ENCODE results near the gene ZNRF2.
A peak's percentile ranks its signal among the peaks of the same experiment; 100 is the strongest.

Gene ZNRF2

GRCh38 chr7:30315589-30315988 lies 31.2 kb downstream of the ZNRF2 start:
- H3K36me3 Mint-ChIP-seq = no peaks in the 10 kb centered on the region
- DNase-seq (ENCODE audit: low spot score in 2 of 2) = no peak
- no peaks in the 10 kb centered on the region for H3K9me3 Mint-ChIP-seq
- H3K27ac Mint-ChIP-seq = no peak overlapping the region
- H3K4me3 Mint-ChIP-seq = no peak overlapping the region
- peaks cover 68% of the 10 kb centered on the region for H3K4me1 Mint-ChIP-seq
- ATAC-seq = no peak

- DNase-seq (ENCODE audit: low spot score in 2 of 2) (no peak), ATAC-seq (peak; percentile 31)
- H3K4me1 Mint-ChIP-seq = peaks cover 62% of the 10 kb centered on the region
- H3K27ac Mint-ChIP-seq = peak overlapping the region; percentile 83
- H3K9me3 Mint-ChIP-seq = no peaks in the 10 kb centered on the region
- H3K4me3 Mint-ChIP-seq = peak overlapping the region; percentile 65
- H3K36me3 Mint-ChIP-seq = peaks cover 22% of the 10 kb centered on the region
Measured at GRCh38 chr7:30320392-30320791, 36.0 kb downstream of the ZNRF2 start.

GRCh38 chr7:30321089-30321881 lies 36.9 kb downstream of the ZNRF2 start:
- ATAC-seq (no peak), DNase-seq (ENCODE audit: low spot score in 2 of 2) (no peak)
- peaks cover 22% of the 10 kb centered on the region for H3K36me3 Mint-ChIP-seq
- H3K4me3 Mint-ChIP-seq = peak overlapping the region; percentile 65
- no peaks in the 10 kb centered on the region for H3K9me3 Mint-ChIP-seq
- peak overlapping the region; percentile 83 for H3K27ac Mint-ChIP-seq
- peaks cover 61% of the 10 kb centered on the region for H3K4me1 Mint-ChIP-seq

DNA sequence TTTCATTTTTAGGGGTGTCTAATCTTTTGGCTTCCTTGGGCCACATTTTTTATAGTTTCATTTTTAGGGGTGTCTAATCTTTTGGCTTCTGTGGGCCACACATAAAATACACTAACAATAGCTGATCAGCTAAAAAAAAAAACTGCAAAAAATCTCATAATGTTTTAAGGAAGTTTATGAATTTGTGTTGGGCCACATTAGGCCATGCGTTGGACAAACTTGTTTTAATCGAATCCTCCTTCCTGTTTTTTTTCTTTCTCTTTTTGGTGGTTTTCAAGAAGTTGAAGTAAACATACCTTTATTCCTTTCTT lies 37.4 kb downstream of the ZNRF2 start:
- H3K4me1 Mint-ChIP-seq = peaks cover 61% of the 10 kb centered on the region
- H3K36me3 Mint-ChIP-seq = peaks cover 22% of the 10 kb centered on the region
- H3K27ac Mint-ChIP-seq = peak overlapping the region; percentile 83
- H3K9me3 Mint-ChIP-seq = no peaks in the 10 kb centered on the region
- H3K4me3 Mint-ChIP-seq = peak overlapping the region; percentile 65
- DNase-seq (ENCODE audit: low spot score in 2 of 2) (no peak), ATAC-seq (no peak)

DNA sequence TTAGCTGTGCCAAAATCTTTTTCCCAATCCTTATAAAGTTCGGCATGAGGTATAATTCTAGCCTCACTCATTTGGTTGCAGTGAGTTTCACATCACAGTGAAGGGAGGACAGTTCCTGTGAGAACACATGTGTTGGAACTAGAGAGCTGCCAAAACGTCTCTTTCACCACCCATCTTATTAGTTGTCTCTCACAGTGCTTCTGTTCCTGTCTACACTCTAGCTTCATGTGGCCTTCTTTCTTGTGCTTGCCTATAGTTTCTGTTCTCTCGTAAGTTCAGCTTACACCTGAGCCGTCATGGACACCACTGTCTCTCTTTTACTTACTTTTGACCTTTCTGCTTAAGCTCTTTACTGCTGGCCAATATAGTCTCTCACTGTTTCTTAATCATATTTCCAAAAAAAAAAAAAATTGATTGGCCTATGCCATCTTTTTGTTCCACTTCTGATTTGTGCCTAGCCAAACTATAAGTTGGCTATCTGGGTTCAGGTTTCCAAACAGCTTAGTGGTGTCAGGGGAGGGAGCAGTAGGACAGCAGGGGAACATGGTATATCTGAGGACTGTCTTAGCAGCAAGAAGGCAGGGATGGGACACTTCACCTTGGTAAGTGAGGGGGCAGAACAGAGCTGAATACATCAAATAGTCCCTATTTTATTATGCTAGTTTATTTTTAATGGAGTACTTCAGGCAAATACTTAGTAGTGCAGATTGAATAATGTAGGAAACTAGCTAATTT lies 38.0 kb downstream of the ZNRF2 start:
- no peak for DNase-seq (ENCODE audit: low spot score in 2 of 2)
- peak; percentile 65 for ATAC-seq

DNA sequence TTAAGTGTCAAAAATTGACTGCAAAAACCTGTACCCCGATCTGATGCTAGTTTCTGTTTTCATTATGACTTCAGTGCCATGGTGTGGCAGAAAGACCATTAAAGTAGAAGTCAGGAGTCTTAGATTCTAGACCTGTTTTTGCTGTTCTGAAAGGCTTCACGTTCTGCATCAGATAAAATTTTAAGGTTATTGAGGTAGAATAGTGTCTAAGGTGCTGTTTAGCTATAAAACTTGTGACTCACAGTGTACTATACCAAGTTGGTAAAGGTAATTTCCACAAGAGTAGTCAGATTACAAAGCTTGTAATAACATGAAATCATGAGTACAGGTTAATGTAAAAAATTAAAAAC lies 38.6 kb downstream of the ZNRF2 start:
- H3K9me3 Mint-ChIP-seq = no peaks in the 10 kb centered on the region
- H3K4me1 Mint-ChIP-seq = peaks cover 52% of the 10 kb centered on the region
- peak overlapping the region; percentile 83 for H3K27ac Mint-ChIP-seq
- DNase-seq (ENCODE audit: low spot score in 2 of 2) = no peak
- ATAC-seq = peak; percentile 90
- H3K36me3 Mint-ChIP-seq = peaks cover 22% of the 10 kb centered on the region
- peak overlapping the region; percentile 65 for H3K4me3 Mint-ChIP-seq

More for the DNA sequence above, 38.0 kb downstream of the ZNRF2 start:
- Mint-ChIP-seq H3K36me3 (peaks cover 22% of the 10 kb centered on the region), H3K4me3 (peak overlapping the region; percentile 65), H3K27ac (peak overlapping the region; percentile 83), H3K4me1 (peaks cover 55% of the 10 kb centered on the region), H3K9me3 (no peaks in the 10 kb centered on the region)

GRCh38 chr7:30327813-30328212 lies 43.4 kb downstream of the ZNRF2 start:
- ATAC-seq (no peak), DNase-seq (ENCODE audit: low spot score in 2 of 2) (no peak)
- Mint-ChIP-seq H3K4me1 (peaks cover 50% of the 10 kb centered on the region), H3K9me3 (peaks cover 3% of the 10 kb centered on the region), H3K27ac (no peak overlapping the region), H3K36me3 (peaks cover 22% of the 10 kb centered on the region), H3K4me3 (no peak overlapping the region)

DNA sequence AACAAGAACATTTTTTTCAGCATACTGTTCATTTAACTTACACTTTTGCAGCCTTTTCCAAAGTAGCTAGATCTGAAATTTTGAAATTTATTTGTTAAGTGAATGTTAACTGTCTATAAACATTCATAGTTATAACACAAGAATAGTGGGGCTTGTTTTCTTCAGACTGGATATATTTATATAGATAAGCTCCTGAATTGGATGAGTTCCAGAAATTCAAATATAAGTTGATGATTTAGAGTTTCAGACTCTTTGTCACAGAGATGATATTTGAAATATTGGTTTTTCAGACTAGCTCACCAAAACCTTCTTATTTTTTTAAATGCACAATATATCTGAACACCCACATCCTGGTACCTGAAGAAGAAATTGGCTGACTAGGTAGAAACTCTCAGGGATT lies 44.0 kb downstream of the ZNRF2 start:
- H3K36me3 Mint-ChIP-seq = peaks cover 17% of the 10 kb centered on the region
- peaks cover 45% of the 10 kb centered on the region for H3K4me1 Mint-ChIP-seq
- peaks cover 3% of the 10 kb centered on the region for H3K9me3 Mint-ChIP-seq
- H3K27ac Mint-ChIP-seq = no peak overlapping the region
- ATAC-seq (no peak), DNase-seq (ENCODE audit: low spot score in 2 of 2) (no peak)
- H3K4me3 Mint-ChIP-seq = no peak overlapping the region

DNA sequence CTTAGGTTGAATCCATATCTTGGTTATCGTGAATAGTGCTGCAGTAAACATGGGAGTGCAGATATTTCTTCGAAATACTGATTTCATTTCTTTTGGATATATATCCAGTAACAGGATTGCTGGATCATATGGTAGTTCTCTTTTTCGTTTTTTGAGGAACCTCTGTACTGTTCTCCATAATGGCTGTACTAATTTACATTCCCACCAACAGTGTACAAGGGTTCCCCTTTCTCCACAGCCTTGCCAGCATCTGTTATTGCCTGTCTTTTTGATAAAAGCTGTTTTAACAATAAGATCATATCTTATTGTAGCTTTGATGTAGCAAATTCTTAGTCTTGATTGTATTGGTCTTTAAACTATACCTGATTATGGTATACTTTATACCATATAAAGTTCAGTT lies 45.3 kb downstream of the ZNRF2 start:
- H3K4me1 Mint-ChIP-seq = peaks cover 57% of the 10 kb centered on the region
- ATAC-seq (no peak), DNase-seq (ENCODE audit: low spot score in 2 of 2) (no peak)
- peaks cover 3% of the 10 kb centered on the region for H3K9me3 Mint-ChIP-seq
- no peak overlapping the region for H3K27ac Mint-ChIP-seq
- H3K4me3 Mint-ChIP-seq = peak overlapping the region; percentile 53
- H3K36me3 Mint-ChIP-seq = peaks cover 6% of the 10 kb centered on the region

GRCh38 chr7:30330134-30331111 lies 46.0 kb downstream of the ZNRF2 start:
- Mint-ChIP-seq H3K36me3 (no peaks in the 10 kb centered on the region), H3K4me3 (peak overlapping the region; percentile 53), H3K4me1 (peaks cover 57% of the 10 kb centered on the region), H3K27ac (peak overlapping the region; percentile 24), H3K9me3 (peaks cover 3% of the 10 kb centered on the region)
- no peak for DNase-seq (ENCODE audit: low spot score in 2 of 2)
- peak; percentile 98 for ATAC-seq

- no peaks in the 10 kb centered on the region for H3K36me3 Mint-ChIP-seq
- H3K4me3 Mint-ChIP-seq = peak overlapping the region; percentile 53
- no peak for ATAC-seq
- DNase-seq (ENCODE audit: low spot score in 2 of 2) = no peak
- peak overlapping the region; percentile 24 for H3K27ac Mint-ChIP-seq
- H3K4me1 Mint-ChIP-seq = peaks cover 63% of the 10 kb centered on the region
- H3K9me3 Mint-ChIP-seq = peaks cover 3% of the 10 kb centered on the region
Measured at GRCh38 chr7:30331338-30331737, 46.9 kb downstream of the ZNRF2 start.

DNA sequence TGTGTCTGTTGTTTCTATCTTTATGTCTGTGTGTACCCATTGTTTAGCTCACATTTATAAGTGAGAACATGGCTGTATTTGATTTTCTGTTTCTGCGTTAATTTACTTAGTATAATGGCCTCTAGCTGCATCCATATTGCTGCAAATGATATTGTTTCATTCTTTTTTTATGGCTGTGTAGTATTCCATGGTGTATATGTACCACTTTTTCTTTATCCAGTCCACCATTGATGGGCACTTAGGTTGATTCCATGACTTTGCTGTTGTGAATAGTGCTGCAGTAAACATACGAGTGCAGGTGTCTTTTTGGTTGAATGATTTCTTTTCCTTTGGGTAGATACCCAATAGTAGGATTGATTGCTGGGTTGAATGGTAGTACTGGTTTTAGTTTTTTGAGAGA lies 48.2 kb downstream of the ZNRF2 start:
- Mint-ChIP-seq H3K4me3 (no peak overlapping the region), H3K4me1 (peaks cover 63% of the 10 kb centered on the region), H3K36me3 (no peaks in the 10 kb centered on the region), H3K27ac (no peak overlapping the region), H3K9me3 (peaks cover 3% of the 10 kb centered on the region)
- DNase-seq (ENCODE audit: low spot score in 2 of 2) (no peak), ATAC-seq (no peak)

- DNase-seq (ENCODE audit: low spot score in 2 of 2) (no peak), ATAC-seq (peak; percentile 72)
- H3K27ac Mint-ChIP-seq = no peak overlapping the region
- peaks cover 4% of the 10 kb centered on the region for H3K9me3 Mint-ChIP-seq
- H3K4me1 Mint-ChIP-seq = peaks cover 63% of the 10 kb centered on the region
- no peaks in the 10 kb centered on the region for H3K36me3 Mint-ChIP-seq
- H3K4me3 Mint-ChIP-seq = no peak overlapping the region
Measured at GRCh38 chr7:30335763-30336487, 51.5 kb downstream of the ZNRF2 start.

DNA sequence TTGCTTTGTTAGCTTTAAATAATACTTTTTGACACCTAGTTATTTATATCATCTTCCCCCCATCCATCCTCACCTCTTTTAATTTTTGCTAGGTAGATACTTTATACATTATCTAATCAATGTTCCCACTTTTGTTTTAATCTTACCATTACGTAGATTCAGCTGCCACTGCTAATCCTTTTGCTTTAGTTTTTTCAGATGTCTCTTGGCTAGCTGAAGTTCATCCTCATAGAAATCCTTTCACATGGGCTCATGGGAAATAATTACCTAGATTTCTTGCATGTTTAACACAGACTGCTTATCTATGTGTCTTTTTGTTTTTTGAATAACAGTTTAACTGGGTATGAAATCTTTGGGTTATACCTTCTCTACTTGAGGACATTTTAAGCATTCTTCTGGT lies 60.1 kb downstream of the ZNRF2 start:
- H3K9me3 Mint-ChIP-seq = peaks cover 9% of the 10 kb centered on the region
- no peak for ATAC-seq
- peaks cover 9% of the 10 kb centered on the region for H3K36me3 Mint-ChIP-seq

More for the DNA sequence above, 60.1 kb downstream of the ZNRF2 start:
- no peak for DNase-seq (ENCODE audit: low spot score in 2 of 2)
- peak overlapping the region; percentile 31 for H3K4me3 Mint-ChIP-seq
- H3K4me1 Mint-ChIP-seq = peaks cover 64% of the 10 kb centered on the region
- H3K27ac Mint-ChIP-seq = peak overlapping the region; percentile 21

Data from stimulated activated effector memory CD8-positive, alpha-beta T cell treated with anti-CD3 and anti-CD28 coated beads, Interleukin-12 subunit alpha, Interleukin-12 subunit beta, amount 100 ng/mL, for 72 hours (primary cell).